GM23248 (cell line): Measurements from ENCODE around the gene CERS5. TPM values are rescaled to one million over a fixed set of nuclear protein-coding genes. Genes with fewer than 3 reads are reported as not detected.

Source experiments
- DNase-seq: peaks from one replicate; pipeline ENCODE4 v3.0.0-alpha.2; 2015
- H2AFZ ChIP-seq: fragments of 200-600 bp; sonication (generic); 2 replicates; pipeline ENCODE4 v1.6.1; 2016; ENCODE audit warnings: antibody characterized with exemption
- H3F3A ChIP-seq: fragments of 200-600 bp; sonication (generic); 2 replicates; pipeline ENCODE4 v1.6.1; 2016; ENCODE audit warnings: mild to moderate bottlenecking, antibody characterized with exemption, mixed run types; ENCODE audit not compliant: insufficient read depth
- H3K27ac ChIP-seq: fragments of 200-600 bp; sonication (generic); 2 replicates; pipeline ENCODE4 v1.5.1; 2016; ENCODE audit warnings: mild to moderate bottlenecking
- H3K27me3 ChIP-seq: fragments of 200-600 bp; sonication (generic); replicated peaks from 2 replicates; pipeline ENCODE4 v1.6.1; 2016; ENCODE audit warnings: mild to moderate bottlenecking; ENCODE audit not compliant: insufficient read depth
- H3K36me3 ChIP-seq: fragments of 200-600 bp; sonication (generic); 2 replicates; pipeline ENCODE4 v1.6.1; 2016; ENCODE audit warnings: low read depth, mild to moderate bottlenecking
- H3K4me1 ChIP-seq: fragments of 200-600 bp; sonication (generic); 2 replicates; pipeline ENCODE4 v1.6.1; 2016; ENCODE audit warnings: mild to moderate bottlenecking; ENCODE audit not compliant: insufficient read depth
- H3K4me2 ChIP-seq: fragments of 200-600 bp; sonication (generic); one replicate; pipeline ENCODE4 v1.6.1; 2016; ENCODE audit warnings: mild to moderate bottlenecking; ENCODE audit not compliant: unreplicated experiment
- H3K4me3 ChIP-seq: fragments of 200-600 bp; sonication (generic); 2 replicates; pipeline ENCODE4 v1.5.1; 2016; ENCODE audit warnings: mild to moderate bottlenecking
- H3K79me2 ChIP-seq: fragments of 200-600 bp; sonication (generic); 2 replicates; pipeline ENCODE4 v1.6.1; 2016; ENCODE audit warnings: mild to moderate bottlenecking; ENCODE audit not compliant: insufficient read depth
- H3K9ac ChIP-seq: fragments of 200-600 bp; sonication (generic); 2 replicates; pipeline ENCODE4 v1.6.1; 2016; ENCODE audit warnings: mild to moderate bottlenecking
- H3K9me2 ChIP-seq: fragments of 200-600 bp; sonication (generic); 2 replicates; pipeline ENCODE4 v1.6.1; 2016; ENCODE audit warnings: mixed run types, mild to moderate bottlenecking, moderate library complexity; ENCODE audit not compliant: insufficient read depth
- H3K9me3 ChIP-seq: fragments of 200-600 bp; sonication (generic); one replicate; pipeline ENCODE4 v1.6.1; 2017; ENCODE audit warnings: low read depth
- H4K20me1 ChIP-seq: fragments of 200-600 bp; sonication (generic); 2 replicates; pipeline ENCODE4 v1.6.0; 2016; ENCODE audit not compliant: insufficient read depth
- EZH2 ChIP-seq: fragments of 200-600 bp; sonication (generic); IDR thresholded peaks from 2 replicates; pipeline ENCODE4 v1.6.1; 2018; ENCODE audit warnings: antibody characterized with exemption, mild to moderate bottlenecking; ENCODE audit not compliant: insufficient read depth, poor library complexity, severe bottlenecking
- EZH2phosphoT487 ChIP-seq: fragments of 200-600 bp; sonication (generic); IDR thresholded peaks from 2 replicates; pipeline ENCODE4 v1.6.1; 2018; ENCODE audit warnings: antibody characterized with exemption, moderate library complexity, mild to moderate bottlenecking, low read depth; ENCODE audit not compliant: insufficient read depth
- WGBS, 2 experiments: methylation state at CpG; one replicate each; pipeline ENCODE4 v1.1.6; 2015 to 2017; ENCODE audit warnings: low lambda C conversion rate in 2 of 2, low coverage in 1 of 2; ENCODE audit errors: missing lambda C conversion rate in 2 of 2; 5-methylcytosine and 5-hydroxymethylcytosine counted together
- in situ Hi-C: fragments of 300-500 bp; cut with MboI; formaldehyde crosslinking; loops from 2 replicates; pipeline ENCODE4 v1.15.0; 2020
- polyA plus RNA-seq: library from polyadenylated mRNA; unstranded; fragments of >200 nt; fragmentation: Nextera tagmentation; extraction: Ambion mirVana; gene quantifications from 2 replicates; pipeline ENCODE4 v1.2.1, GENCODE V29; 2016
- total RNA-seq: library from RNA; depleted of rRNA; stranded (reverse); fragments of >200 nt; shearing (Covaris generic); gene quantifications from 2 replicates; pipeline ENCODE4 v1.2.3, GENCODE V29; 2014

Gene CERS5
- total and polyA plus RNA-seq, 2 experiments from 2014 or later = 60.7 to 99.2 TPM

GRCh38 chr12:50105913-50106450 lies 61.2 kb downstream of the CERS5 start:
- Histone ChIP-seq H3K4me2 (no peak overlapping the region), H4K20me1 (no peaks in the 10 kb centered on the region)
- in situ Hi-C loops = no loop called here

GRCh38 chr12:50104417-50105366 lies 62.5 kb downstream of the CERS5 start:
- Histone ChIP-seq H3K9me3 (no peaks in the 10 kb centered on the region), H3K4me1 (peaks cover 3% of the 10 kb centered on the region; the same call in 1 of the 2 replicates), H2AFZ (no peak overlapping the region), H3K4me3 (no peak overlapping the region), H4K20me1 (no peaks in the 10 kb centered on the region), H3K79me2 (no peaks in the 10 kb centered on the region), H3F3A (peaks cover 14% of the 10 kb centered on the region), H3K27ac (no peak overlapping the region), H3K9me2 (no peaks in the 10 kb centered on the region), H3K27me3 (no peaks in the 10 kb centered on the region), H3K4me2 (no peak overlapping the region), H3K9ac (no peak overlapping the region), H3K36me3 (no peaks in the 10 kb centered on the region; the same call in 1 of the 2 replicates)
- DNase-seq = no peak
- TF ChIP-seq EZH2phosphoT487 = no peak
- no peak for TF ChIP-seq EZH2
- WGBS, 2 experiments = 76 to 79% methylated on average over 14 of the region's 14 CpGs
- in situ Hi-C loops = no loop called here

More at GRCh38 chr12:50105913-50106450, 61.2 kb downstream of the CERS5 start:
- Histone ChIP-seq H3K27ac (no peak overlapping the region), H3K9me2 (no peaks in the 10 kb centered on the region), H3K9me3 (no peaks in the 10 kb centered on the region), H3K4me3 (no peak overlapping the region), H3K9ac (no peak overlapping the region), H3F3A (peaks cover 10% of the 10 kb centered on the region), H3K79me2 (no peaks in the 10 kb centered on the region), H3K4me1 (peaks cover 12% of the 10 kb centered on the region), H2AFZ (no peak overlapping the region), H3K27me3 (no peaks in the 10 kb centered on the region), H3K36me3 (no peaks in the 10 kb centered on the region; the same call in 1 of the 2 replicates)
- no peak for DNase-seq
- TF ChIP-seq EZH2 = no peak
- TF ChIP-seq EZH2phosphoT487 = no peak
- 86 to 88% methylated on average over 12 of the region's 12 CpGs for WGBS, 2 experiments

GRCh38 chr12:50103767-50104321 lies 63.3 kb downstream of the CERS5 start, which contains the start of gene GPD1:
Gene GPD1 (plus strand): TSS chr12:50104008. CDS start chr12:50104051, 43 bp downstream.
- Histone ChIP-seq H3K4me2 (no peak within 1 kb of the TSS), H3K79me2 (no peaks in the 10 kb centered on the region), H3K9me3 (no peaks in the 10 kb centered on the region), H3F3A (peaks cover 22% of the 10 kb centered on the region), H3K27me3 (no peaks in the 10 kb centered on the region), H2AFZ (no peak within 1 kb of the TSS), H3K4me1 (peaks cover 12% of the 10 kb centered on the region), H4K20me1 (no peaks in the 10 kb centered on the region), H3K27ac (no peak within 1 kb of the TSS), H3K4me3 (no peak within 1 kb of the TSS), H3K9ac (no peak within 1 kb of the TSS), H3K36me3 (no peaks in the 10 kb centered on the region; the same call in 1 of the 2 replicates), H3K9me2 (no peaks in the 10 kb centered on the region)
- 30 to 31% methylated on average over 13 of the region's 13 CpGs for WGBS, 2 experiments
- in situ Hi-C loops = no loop called here
- peak; percentile 78 for DNase-seq
- TF ChIP-seq EZH2phosphoT487 (no peak), EZH2 (no peak)

GRCh38 chr12:50103351-50103750 lies 63.8 kb downstream of the CERS5 start:
- WGBS, 2 experiments = 94 to 100% methylated on average over 2 of the region's 2 CpGs
- Histone ChIP-seq H3K79me2 (no peaks in the 10 kb centered on the region), H3K4me2 (no peak overlapping the region), H3K9ac (no peak overlapping the region), H4K20me1 (no peaks in the 10 kb centered on the region), H3K9me3 (no peaks in the 10 kb centered on the region), H3K4me3 (no peak overlapping the region), H3F3A (peaks cover 25% of the 10 kb centered on the region), H3K27me3 (no peaks in the 10 kb centered on the region), H3K36me3 (no peaks in the 10 kb centered on the region; the same call in 1 of the 2 replicates), H3K4me1 (peaks cover 12% of the 10 kb centered on the region), H3K27ac (no peak overlapping the region), H2AFZ (no peak overlapping the region), H3K9me2 (no peaks in the 10 kb centered on the region)
- TF ChIP-seq EZH2phosphoT487 (no peak), EZH2 (no peak)
- in situ Hi-C loops = no loop called here
- DNase-seq = no peak
